GM21717 (cell line): ENCODE results near the gene GLYR1.

Source experiments
- ATAC-seq: cut with Tn5 transposase; IDR thresholded peaks from one replicate; pipeline ENCODE4 v1.9.1; 2021; ENCODE audit warnings: mild to moderate bottlenecking, moderate library complexity; ENCODE audit not compliant: unreplicated experiment

The GLYR1 gene

GRCh38 chr16:4766875-4767628, 80.0 kb downstream of the GLYR1 start, which contains the start of gene ZNF500:
TSS of gene ZNF500 (minus strand) at chr16:4767162. CDS start at chr16:4765978, 1,184 bp downstream.
- peak; percentile 84 for ATAC-seq

- ATAC-seq = no peak
These were observed 81.3 kb downstream of the GLYR1 start for GRCh38 chr16:4765511-4766474.

GRCh38 chr16:4763791-4764190, 83.3 kb downstream of the GLYR1 start:
- ATAC-seq = no peak

GRCh38 chr16:4762205-4762604, 84.9 kb downstream of the GLYR1 start:
- no peak for ATAC-seq

- no peak for ATAC-seq
These were observed 86.7 kb downstream of the GLYR1 start for GRCh38 chr16:4760221-4760910.

- ATAC-seq = no peak
These were observed 91.4 kb downstream of the GLYR1 start for GRCh38 chr16:4755687-4756086.

GRCh38 chr16:4754865-4755264, 92.2 kb downstream of the GLYR1 start:
- ATAC-seq = no peak

GRCh38 chr16:4753227-4753626, 93.9 kb downstream of the GLYR1 start:
- no peak for ATAC-seq
